HCT116 (cell line): ENCODE results near the gene SLC40A1. TPM values are rescaled to one million over a fixed set of nuclear protein-coding genes. Genes with fewer than 3 reads are reported as not detected.

Experiments
- ATAC-seq: fragments of 200-7000 bp; cut with Tn5 transposase; 2 replicates; pipeline ENCODE4 v1.9.1; 2020; ENCODE audit warnings: mild to moderate bottlenecking, moderate library complexity
- BruUV-seq: library from RNA; stranded (reverse); fragments of 400-500 nt; replicated peaks from 2 replicates; lab custom pipeline; 2021; lab: Mats Ljungman, UMichigan
- CTCF ChIA-PET: fragments of 300-600 bp; sonication (Branson Sonifier 250); formaldehyde crosslinking; loops from one replicate; lab custom pipeline; 2021; ENCODE audit warnings: antibody characterized with exemption; lab: Charles Lee
- POLR2A ChIA-PET: fragments of 300-600, 350-600 bp; sonication (Branson Sonifier 250); formaldehyde crosslinking; loops from one replicate; lab custom pipeline; 2021; ENCODE audit warnings: antibody characterized with exemption; lab: Charles Lee
- RAD21 ChIA-PET, 2 experiments: fragments of 300-600 bp; sonication (Branson Sonifier 250); formaldehyde crosslinking; loops; one replicate each; lab custom pipeline; 2023; ENCODE audit warnings: low total read pairs in 2 of 2; ENCODE audit not compliant: uncharacterized antibody in 2 of 2, unreplicated experiment in 2 of 2, low non-redundant PET in 1 of 2; lab: Charles Lee
- DNase-seq: peaks from one replicate; pipeline ENCODE4 v3.0.0-alpha.2; 2010; ENCODE audit warnings: low read depth, low spot score
- H2AFZ ChIP-seq: fragments of 200-600 bp; shearing (Covaris generic), sonication (generic); 2 replicates; pipeline ENCODE4 v1.6.1; 2017; ENCODE audit warnings: low read depth, mixed run types, mixed read lengths, antibody characterized with exemption, low read length; ENCODE audit not compliant: poor library complexity, severe bottlenecking
- H3K27ac ChIP-seq: 2 replicates; pipeline ENCODE4 v1.5.1; 2012; ENCODE audit warnings: low read depth, low read length
- H3K27me3 ChIP-seq: fragments of 200-600 bp; sonication (generic); 2 replicates; pipeline ENCODE4 v1.6.1; 2016; ENCODE audit warnings: mixed run types, low read length, mixed read lengths; ENCODE audit not compliant: insufficient read depth
- H3K36me3 ChIP-seq, 2 experiments: fragments of 200-500 bp in 1 of 2; fragments of 200-600 bp in 1 of 2; sonication (Bioruptor generic) in 1 of 2; sonication (generic) in 1 of 2; 2 replicates each; pipeline versions ENCODE4 v1.5.1 to v1.6.1; 2014 to 2016; ENCODE audit warnings: low read length in 2 of 2, inconsistent platforms in 1 of 2, mixed read lengths in 1 of 2, mixed run types in 1 of 2; ENCODE audit not compliant: insufficient read depth in 2 of 2, control insufficient read depth in 1 of 2
- H3K4me1 ChIP-seq, 2 experiments: fragments of 200-600 bp in 1 of 2; sonication (generic) in 1 of 2; 2 replicates each; pipeline versions ENCODE4 v1.5.1 to v1.6.1; 2012 to 2017; ENCODE audit warnings: low read length in 2 of 2, inconsistent platforms in 1 of 2, mild to moderate bottlenecking in 1 of 2, mixed read lengths in 1 of 2, mixed run types in 1 of 2, moderate library complexity in 1 of 2; ENCODE audit not compliant: insufficient read depth in 2 of 2, control insufficient read depth in 1 of 2
- H3K4me2 ChIP-seq: fragments of 200-600 bp; sonication (generic); 2 replicates; pipeline ENCODE4 v1.6.1; 2017; ENCODE audit warnings: mixed run types, low read length, mixed read lengths
- H3K4me3 ChIP-seq, 2 experiments: fragments of 200-600 bp in 1 of 2; sonication (generic) in 1 of 2; replicated peaks in 1 of 2; 2 replicates each; pipeline ENCODE4 v1.5.1; 2011 to 2016; ENCODE audit warnings: low read length in 2 of 2, control low read depth in 1 of 2, low read depth in 1 of 2, mild to moderate bottlenecking in 1 of 2, mixed read lengths in 1 of 2, mixed run types in 1 of 2
- H3K79me2 ChIP-seq: fragments of 200-600 bp; sonication (generic); 2 replicates; pipeline ENCODE4 v1.6.1; 2017; ENCODE audit warnings: mild to moderate bottlenecking, mixed run types, low read length, moderate library complexity, mixed read lengths; ENCODE audit not compliant: insufficient read depth
- H3K9ac ChIP-seq: fragments of 200-600 bp; sonication (generic); 2 replicates; pipeline ENCODE4 v1.6.1; 2016; ENCODE audit warnings: low read length, mixed read lengths
- H3K9me2 ChIP-seq: fragments of 200-600 bp; sonication (generic), shearing (Covaris generic); 2 replicates; pipeline ENCODE4 v1.6.1; 2017; ENCODE audit warnings: mixed run types, mild to moderate bottlenecking, moderate library complexity; ENCODE audit not compliant: insufficient read depth
- H3K9me3 ChIP-seq, 2 experiments: fragments of 200-500 bp in 1 of 2; fragments of 200-600 bp in 1 of 2; sonication (Bioruptor generic) in 1 of 2; sonication (generic) in 1 of 2; 2 replicates each; pipeline ENCODE4 v1.6.1; 2014 to 2017; ENCODE audit warnings: low read length in 2 of 2, mixed read lengths in 2 of 2, inconsistent platforms in 1 of 2, low read depth in 1 of 2, mild to moderate bottlenecking in 1 of 2, mixed run types in 1 of 2, moderate library complexity in 1 of 2; ENCODE audit not compliant: control insufficient read depth in 1 of 2, insufficient read depth in 1 of 2
- H4K20me1 ChIP-seq: fragments of 200-600 bp; sonication (generic), shearing (Covaris generic); 2 replicates; pipeline ENCODE4 v1.6.1; 2017; ENCODE audit warnings: mixed run types, mild to moderate bottlenecking, moderate library complexity; ENCODE audit not compliant: insufficient read depth
- CBX3 ChIP-seq: IDR thresholded peaks from 2 replicates; pipeline ENCODE4 v1.6.1; 2012; ENCODE audit warnings: low read depth
- EZH2 ChIP-seq: fragments of 200-600 bp; sonication (generic); IDR thresholded peaks from 2 replicates; pipeline ENCODE4 v1.6.1; 2017; ENCODE audit warnings: antibody characterized with exemption, mixed run types
- FOSL1 ChIP-seq: IDR thresholded peaks from 2 replicates; pipeline ENCODE4 v1.6.1; 2012; ENCODE audit warnings: low read depth
- JUND ChIP-seq: IDR thresholded peaks from 2 replicates; pipeline ENCODE4 v1.6.1; 2012
- POLR2A ChIP-seq: IDR thresholded peaks from 2 replicates; pipeline ENCODE4 v1.7.0; 2011; ENCODE audit warnings: borderline replicate concordance; ENCODE audit not compliant: insufficient read depth, insufficient read length; ENCODE audit errors: extremely low read depth
- REST ChIP-seq: IDR thresholded peaks from 2 replicates; pipeline ENCODE4 v1.6.1; 2012; ENCODE audit warnings: low read depth
- SIN3A ChIP-seq: IDR thresholded peaks from 2 replicates; pipeline ENCODE4 v1.6.1; 2012; ENCODE audit warnings: low read depth
- ZFX ChIP-seq: fragments of 450-650 bp; IDR thresholded peaks from 2 replicates; pipeline ENCODE4 v1.6.1; 2017
- ZNF274 ChIP-seq: fragments of 200-500 bp; sonication (Bioruptor generic); IDR thresholded peaks from 2 replicates; pipeline ENCODE4 v1.6.1; 2014; ENCODE audit warnings: mild to moderate bottlenecking, low read depth, low read length, inconsistent platforms
- intact Hi-C: fragments of 100-400 bp; cut with micrococcal nuclease; formaldehyde crosslinking; loops from 2 replicates; pipeline ENCODE4 v1.10.0; 2022
- total RNA-seq: library from RNA; stranded (reverse); gene quantifications from one replicate; pipeline ENCODE4 v1.2.1, GENCODE V29; 2021; ENCODE audit not compliant: unreplicated experiment

SLC40A1 gene
- total RNA-seq, 1 experiment from 2014 or later: 1.5 TPM

- TF ChIP-seq REST (no peak), ZNF274 (no peak), POLR2A (no peak), ZFX (no peak), FOSL1 (no peak)
- TF ChIP-seq, all 23 proteins: peak for 0
These were observed 47.2 kb upstream of the SLC40A1 start (continued) for GRCh38 chr2:189627789-189628188.

- no TSS peak for BruUV-seq
- no peaks in the 10 kb centered on the region for H3K36me3 ChIP-seq
- CTCF ChIA-PET: interaction anchor here (0.8 kb wide), 1 partner anchor 20 kb away, joined by 3 read pairs; no protein-coding TSS in a partner anchor
- no peak overlapping the region for H3K4me2 ChIP-seq
- intact Hi-C loops: no loop called here
- DNase-seq (no peak), ATAC-seq (no peak)
- no peak overlapping the region for H3K9ac ChIP-seq
- no peaks in the 10 kb centered on the region for H3K9me2 ChIP-seq
- RAD21 ChIA-PET: no interaction called here
- no peak overlapping the region for H3K27ac ChIP-seq
- peaks cover 6 to 13% of the 10 kb centered on the region in 2 experiments; a peak in 3 of 4 replicates for H3K4me1 ChIP-seq
- no peak overlapping the region for H2AFZ ChIP-seq
- no peaks in the 10 kb centered on the region for H3K27me3 ChIP-seq
- no peak for TF ChIP-seq EZH2
- no peak for TF ChIP-seq CBX3
- TF ChIP-seq SIN3A: no peak
- no peak for TF ChIP-seq JUND
- POLR2A ChIA-PET: no interaction called here
- H3K9me3 ChIP-seq: no peaks in the 10 kb centered on the region
- no peak overlapping the region for H3K4me3 ChIP-seq
- no peaks in the 10 kb centered on the region for H3K79me2 ChIP-seq
- no peaks in the 10 kb centered on the region for H4K20me1 ChIP-seq
These were observed 45.0 kb upstream of the SLC40A1 start for GRCh38 chr2:189625636-189626035.
